HepG2 (cell line): ENCODE data around the gene HTR1D. TPM values are rescaled to one million over a fixed set of nuclear protein-coding genes. Genes with fewer than 3 reads are reported as not detected.
A peak's percentile ranks its signal among the peaks of the same experiment; 100 is the strongest.

Experiments used
- ATRX ChIP-seq: sonication (generic); formaldehyde crosslinking; IDR thresholded peaks from 2 replicates; pipeline ENCODE4 v1.4.0; 2020; ENCODE audit warnings: missing genetic modification reagents, borderline replicate concordance
- BCL3 ChIP-seq: sonication (generic); formaldehyde crosslinking; IDR thresholded peaks from 2 replicates; pipeline ENCODE4 v1.5.1; 2020; ENCODE audit warnings: mild to moderate bottlenecking, missing genetic modification reagents, moderate library complexity
- CHD2 ChIP-seq: IDR thresholded peaks from 2 replicates; pipeline ENCODE4 v1.6.1; 2011; ENCODE audit warnings: low read depth, low read length, improper control_type of control experiment
- HNF1A ChIP-seq, 2 experiments: sonication (generic) in 1 of 2; formaldehyde crosslinking in 1 of 2; IDR thresholded peaks; 2 replicates each; pipeline versions ENCODE4 v1.4.0 to v1.6.1; 2016 to 2020; ENCODE audit warnings: borderline replicate concordance in 1 of 2, low read depth in 1 of 2, mild to moderate bottlenecking in 1 of 2, missing genetic modification reagents in 1 of 2
- NCOA1 ChIP-seq: sonication (generic); formaldehyde crosslinking; IDR thresholded peaks from 2 replicates; pipeline ENCODE4 v1.9.0; 2021; ENCODE audit warnings: missing genetic modification reagents
- RCOR2 ChIP-seq: IDR thresholded peaks from 2 replicates; pipeline ENCODE4 v1.6.1; 2016; ENCODE audit warnings: missing biosample characterization, missing genetic modification reagents
- TEF ChIP-seq: sonication (generic); formaldehyde crosslinking; IDR thresholded peaks from 2 replicates; pipeline ENCODE4 v1.5.0; 2020; ENCODE audit warnings: missing genetic modification reagents
- XBP1 ChIP-seq: sonication (generic); formaldehyde crosslinking; IDR thresholded peaks from 2 replicates; pipeline ENCODE4 v1.5.0; 2020; ENCODE audit warnings: missing genetic modification reagents
- ZBTB20 ChIP-seq: sonication (generic); formaldehyde crosslinking; IDR thresholded peaks from 2 replicates; pipeline ENCODE4 v1.8.1; 2023; ENCODE audit warnings: missing genetic modification reagents, low read depth, mild to moderate bottlenecking, borderline replicate concordance
- ZBTB3 ChIP-seq: sonication (generic); formaldehyde crosslinking; IDR thresholded peaks from 2 replicates; pipeline ENCODE4 v1.4.0; 2020; ENCODE audit warnings: low read depth, mild to moderate bottlenecking, moderate library complexity, missing genetic modification reagents, borderline replicate concordance
- ZBTB43 ChIP-seq: sonication (generic); formaldehyde crosslinking; conservative IDR thresholded peaks from 2 replicates; pipeline ENCODE4 v1.4.0; 2020; ENCODE audit warnings: missing genetic modification reagents
- ZFP36L2 ChIP-seq: sonication (generic); formaldehyde crosslinking; IDR thresholded peaks from 2 replicates; pipeline ENCODE4 v1.4.0; 2020; ENCODE audit warnings: missing genetic modification reagents
- ZNF124 ChIP-seq: sonication (generic); formaldehyde crosslinking; IDR thresholded peaks from 2 replicates; pipeline ENCODE4 v1.4.0; 2020; ENCODE audit warnings: missing genetic modification reagents
- ZNF20 ChIP-seq: sonication (generic); formaldehyde crosslinking; IDR thresholded peaks from 2 replicates; pipeline ENCODE4 v1.4.0; 2020; ENCODE audit warnings: mild to moderate bottlenecking, moderate library complexity, missing genetic modification reagents
- ZNF326 ChIP-seq: sonication (generic); formaldehyde crosslinking; IDR thresholded peaks from 2 replicates; pipeline ENCODE4 v1.4.0; 2020; ENCODE audit warnings: missing genetic modification reagents, borderline replicate concordance
- ZNF333 ChIP-seq: sonication (generic); formaldehyde crosslinking; IDR thresholded peaks from 2 replicates; pipeline ENCODE4 v1.4.0; 2020; ENCODE audit warnings: mild to moderate bottlenecking, missing genetic modification reagents, borderline replicate concordance
- ZNF513 ChIP-seq: sonication (generic); formaldehyde crosslinking; conservative IDR thresholded peaks from 2 replicates; pipeline ENCODE4 v1.5.0; 2020; ENCODE audit warnings: missing genetic modification reagents
- ZNF563 ChIP-seq: sonication (generic); formaldehyde crosslinking; IDR thresholded peaks from 2 replicates; pipeline ENCODE4 v1.8.0; 2022; ENCODE audit warnings: mild to moderate bottlenecking, moderate library complexity, missing genetic modification reagents
- ZNF589 ChIP-seq: sonication (generic); formaldehyde crosslinking; conservative IDR thresholded peaks from 2 replicates; pipeline ENCODE4 v1.8.0; 2022; ENCODE audit warnings: mild to moderate bottlenecking, moderate library complexity, missing genetic modification reagents
- ZNF737 ChIP-seq: sonication (generic); formaldehyde crosslinking; IDR thresholded peaks from 2 replicates; pipeline ENCODE4 v1.5.0; 2020; ENCODE audit warnings: missing genetic modification reagents, mild to moderate bottlenecking, borderline replicate concordance
- ZNF746 ChIP-seq: sonication (generic); formaldehyde crosslinking; IDR thresholded peaks from 2 replicates; pipeline ENCODE4 v1.8.0; 2022; ENCODE audit warnings: mild to moderate bottlenecking, missing genetic modification reagents
- polyA plus RNA-seq, 8 experiments: library from polyadenylated mRNA; depleted of rRNA in 3 of 8; stranded (reverse) in 7 of 8; unstranded in 1 of 8; fragments of >200 nt; fragmentation: Illumina TruSeq in 4 of 8; extraction: Trizol in 4 of 8; gene quantifications; 2 replicates each; pipeline versions ENCODE4 v1.2.1 to v1.2.3, GENCODE V29; 2011 to 2016; ENCODE audit warnings: low read depth in 4 of 8, missing spikeins in 1 of 8, mixed read lengths in 1 of 8; ENCODE audit not compliant: insufficient read depth in 1 of 8
- total RNA-seq, 5 experiments: library from RNA; depleted of rRNA; stranded (reverse); fragments of >200 nt; fragmentation: Illumina TruSeq; extraction: Trizol; gene quantifications; 2 replicates each; pipeline ENCODE4 v1.2.3, GENCODE V29; 2016; ENCODE audit warnings: low read depth in 1 of 5

The HTR1D gene
- total and polyA plus RNA-seq, 2 of the 13 experiments (the other 11 are each of a cell fraction or from before 2014, with no cell fraction given), result 0.04 to 0.07 TPM

- no peak for TF ChIP-seq BCL3 (CRISPR knock-in tag)
- 0 out of 2 replicates have a peak, but pooled peaks have one; percentile 46 for TF ChIP-seq ZBTB43
- peak; percentile 95 for TF ChIP-seq RCOR2 (CRISPR knock-in tag)
- no peak for TF ChIP-seq CHD2
- TF ChIP-seq ZNF333 (CRISPR knock-in tag), result no peak; the same call in 1 of the 2 replicates
- TF ChIP-seq ZBTB3 (CRISPR knock-in tag), result no peak
- TF ChIP-seq ZNF746 (CRISPR knock-in tag), result peak; percentile 83
- TF ChIP-seq ZNF737 (CRISPR knock-in tag), result no peak
- TF ChIP-seq ATRX (CRISPR knock-in tag), result no peak
- 0 out of 2 replicates have a peak, but pooled peaks have one; percentile 68 for TF ChIP-seq ZNF124 (CRISPR knock-in tag)
- peak; percentile 34; the same call in 1 of the 2 replicates for TF ChIP-seq HNF1A (IDR thresholded peaks at IDR 0.05; ENCODE audit: low read depth)
- no peak; the same call in 1 of the 2 replicates for TF ChIP-seq HNF1A (CRISPR knock-in tag; IDR thresholded peaks at IDR 0.05; ENCODE audit: borderline replicate concordance)
- no peak for TF ChIP-seq ZNF589 (CRISPR knock-in tag)
- no peak for TF ChIP-seq ZNF513 (CRISPR knock-in tag)
- no peak for TF ChIP-seq ZFP36L2
- peak; percentile 88; the same call in 1 of the 2 replicates for TF ChIP-seq ZBTB20 (CRISPR knock-in tag)
- no peak for TF ChIP-seq ZNF326
- no peak for TF ChIP-seq TEF (CRISPR knock-in tag)
- TF ChIP-seq ZNF20 (CRISPR knock-in tag), result no peak
- no peak for TF ChIP-seq NCOA1 (CRISPR knock-in tag)
- no peak for TF ChIP-seq XBP1
- 0 out of 2 replicates have a peak, but pooled peaks have one; percentile 51 for TF ChIP-seq ZNF563 (CRISPR knock-in tag)
These were observed 29.7 kb downstream of the HTR1D start (continued) for GRCh38 chr1:23187637-23188036.
